ENCODE data around the gene HEPHL1.
"Not testable (repeated sequence)": the region's sequence is repeated elsewhere in the genome, so short reads cannot be mapped to it uniquely, and the experiment has no call there.

Gene HEPHL1

GRCh38 chr11:94089341-94089740 lies 68.2 kb downstream of the HEPHL1 start:
- no peak for DNase-seq (ENCODE audit: low read depth in 2 of 2)

DNA sequence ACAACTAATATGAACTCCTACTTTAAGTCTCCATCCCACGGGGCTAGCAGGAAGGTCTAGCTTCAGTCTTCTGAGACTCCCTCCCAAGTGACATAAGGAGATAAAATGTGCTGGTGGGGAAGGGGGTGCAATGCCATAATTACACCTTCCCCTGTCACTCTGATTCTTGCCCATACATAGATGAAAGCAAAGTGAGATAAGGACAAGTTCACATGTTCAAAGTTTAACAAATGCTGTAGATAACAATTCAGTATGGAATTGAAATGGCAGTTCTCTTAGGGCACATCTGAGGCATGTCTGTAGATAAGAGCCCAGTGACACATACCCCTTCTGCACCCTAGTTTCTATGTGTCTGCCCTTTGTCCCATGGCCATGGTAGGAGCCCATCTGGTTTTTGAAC lies 69.2 kb downstream of the HEPHL1 start:
- no peak for DNase-seq (ENCODE audit: low read depth in 2 of 2)

DNA sequence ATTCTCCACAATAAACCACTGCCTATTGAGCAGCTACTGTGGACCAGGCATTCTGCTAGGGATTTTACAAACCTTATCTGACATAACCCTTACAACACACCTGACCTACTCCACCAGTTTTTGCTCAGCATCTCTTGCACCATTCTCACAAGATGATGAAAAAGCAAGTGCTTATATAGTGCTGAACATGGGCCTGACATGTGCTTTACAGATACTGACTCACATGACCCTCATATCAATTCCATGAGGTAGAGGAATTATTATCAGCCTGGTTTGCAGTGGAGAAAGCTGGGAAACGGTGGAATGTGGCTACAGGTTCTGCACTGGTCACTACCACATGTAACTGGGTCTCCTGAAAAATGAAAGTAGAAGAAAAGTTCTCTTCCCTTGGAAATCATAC lies 69.9 kb downstream of the HEPHL1 start:
- DNase-seq (ENCODE audit: low read depth in 2 of 2) = no peak

DNA sequence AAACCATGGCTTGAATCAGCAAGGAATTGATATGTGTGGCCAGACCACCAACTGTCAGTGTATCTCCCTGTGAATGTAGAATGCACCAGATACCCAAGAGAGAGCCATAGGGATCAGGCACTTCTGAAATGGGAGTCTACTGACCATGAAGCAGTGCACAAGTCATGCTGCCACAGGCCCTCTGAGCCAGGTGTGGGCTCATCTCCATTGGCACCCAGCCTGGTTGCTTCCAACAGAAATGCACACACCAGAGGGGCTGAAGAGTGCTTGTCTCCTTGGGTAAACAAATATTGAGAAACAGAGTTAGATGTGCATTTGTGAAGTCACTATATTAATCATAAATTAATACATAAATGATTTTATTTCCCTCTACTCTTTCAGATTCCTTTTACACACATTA lies 79.1 kb downstream of the HEPHL1 start:
- no peak for DNase-seq (ENCODE audit: low read depth in 2 of 2)

GRCh38 chr11:94103471-94103870 lies 82.3 kb downstream of the HEPHL1 start:
- DNase-seq (ENCODE audit: low read depth in 2 of 2) = no peak

DNA sequence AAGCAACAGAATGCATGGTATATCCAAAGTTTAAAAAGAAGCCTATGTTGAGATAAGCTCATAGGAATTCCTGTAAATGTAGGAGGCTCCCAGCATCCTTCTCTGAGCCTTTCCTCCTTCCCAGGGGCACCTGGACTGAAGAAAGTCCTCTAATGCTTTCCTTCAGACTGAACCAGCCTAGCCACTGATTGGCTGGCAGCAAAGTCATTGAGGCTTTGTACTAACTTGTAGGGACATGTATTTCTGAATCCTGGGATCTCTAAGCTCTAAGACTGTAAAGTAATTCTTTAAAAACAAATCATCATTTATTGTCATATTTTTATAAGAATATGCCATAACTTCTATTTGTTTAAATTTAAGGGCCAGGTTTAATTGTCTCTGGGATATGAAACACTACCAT lies 83.6 kb downstream of the HEPHL1 start:
- no peak for DNase-seq (ENCODE audit: low read depth in 2 of 2)

DNA sequence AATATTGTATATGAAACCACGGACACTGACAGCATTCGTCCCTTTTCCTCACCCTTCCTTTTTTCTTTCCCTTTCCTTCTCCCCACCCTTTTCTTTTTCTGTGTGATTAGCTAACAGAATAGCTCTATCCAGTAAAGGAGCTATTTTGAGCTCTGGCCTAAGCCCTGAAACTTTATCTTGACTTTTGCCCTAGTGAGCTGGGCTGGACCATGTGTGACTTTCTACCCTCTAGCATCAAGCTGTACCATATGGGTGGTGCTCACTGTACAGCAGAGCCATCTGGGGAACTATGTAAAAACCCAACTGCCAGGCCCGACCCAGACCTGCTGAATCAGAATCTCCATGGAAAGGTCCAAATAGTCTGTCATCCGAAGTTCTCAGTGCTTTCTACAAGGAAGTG lies 85.6 kb downstream of the HEPHL1 start:
- no peak for DNase-seq (ENCODE audit: low read depth in 2 of 2)

GRCh38 chr11:94107363-94107762 lies 86.2 kb downstream of the HEPHL1 start:
- DNase-seq (ENCODE audit: low read depth in 2 of 2) = no peak

GRCh38 chr11:94111241-94111640 lies 90.1 kb downstream of the HEPHL1 start:
- DNase-seq (ENCODE audit: low read depth in 2 of 2) = no peak

- DNase-seq (ENCODE audit: low read depth in 2 of 2) = no peak
Observed at GRCh38 chr11:94111660-94112059, 90.5 kb downstream of the HEPHL1 start.

GRCh38 chr11:94112206-94112953 lies 91.2 kb downstream of the HEPHL1 start:
- no peak for DNase-seq (ENCODE audit: low read depth in 2 of 2)

DNA sequence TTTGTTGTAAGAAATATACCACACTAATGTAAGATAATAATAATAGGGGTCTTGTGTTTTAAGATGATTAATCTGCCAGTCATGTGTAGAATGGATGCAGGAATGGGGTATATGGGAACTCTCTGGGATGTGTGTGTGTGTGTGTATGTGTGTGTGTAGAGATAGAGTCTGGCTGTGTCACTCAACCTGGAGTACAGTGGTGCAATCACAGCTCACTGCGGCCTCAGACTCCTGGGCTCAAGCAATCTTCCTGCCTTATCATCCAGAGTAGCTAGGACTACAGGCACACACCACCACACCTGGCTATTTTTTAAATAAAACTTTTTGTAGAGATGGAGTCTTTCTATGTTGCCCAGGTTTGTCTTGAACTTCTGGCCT lies 96.0 kb downstream of the HEPHL1 start:
- no peak for DNase-seq (ENCODE audit: low read depth in 2 of 2)

DNA sequence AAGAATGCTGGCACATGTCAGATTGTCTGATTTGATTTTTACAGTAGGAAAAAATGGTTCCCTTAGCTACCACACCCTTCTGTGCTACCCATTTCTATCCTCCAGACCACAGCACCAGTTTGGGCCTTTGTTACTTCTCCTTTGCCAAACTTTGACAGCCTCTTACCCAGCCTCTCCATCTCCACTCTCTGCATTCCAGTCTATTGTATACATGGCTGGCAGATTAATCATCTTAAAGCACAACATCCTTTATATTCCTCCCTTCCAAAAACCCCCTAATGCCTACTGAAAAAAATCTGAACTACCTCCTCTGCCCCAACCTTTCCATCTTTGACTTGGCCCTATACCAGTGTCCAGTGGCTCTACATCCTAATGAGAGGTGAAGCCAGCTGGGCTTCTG lies 96.7 kb downstream of the HEPHL1 start:
- no peak for DNase-seq (ENCODE audit: low read depth in 2 of 2)

DNA sequence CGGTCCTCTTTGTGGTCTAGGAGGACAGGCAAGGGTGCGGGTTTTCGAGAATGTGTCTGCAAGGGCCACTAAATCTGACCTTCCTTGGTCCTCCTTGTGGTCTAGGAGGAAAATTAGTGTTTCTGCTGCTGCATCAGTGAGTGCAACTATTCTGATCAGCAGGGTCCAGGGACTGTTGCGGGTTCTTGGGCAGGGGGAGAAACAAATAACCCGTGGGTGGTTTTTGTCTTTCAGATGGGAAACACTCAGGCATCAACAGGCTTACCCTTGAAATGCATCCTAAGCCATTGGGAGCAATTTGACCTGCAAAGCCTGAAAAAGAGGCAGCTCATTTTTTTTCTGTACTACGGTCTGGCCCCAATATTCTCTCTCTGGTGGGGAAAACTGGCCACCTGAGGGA lies 98.5 kb downstream of the HEPHL1 start:
- not testable (repeated sequence) for DNase-seq (ENCODE audit: low read depth in 2 of 2)

- DNase-seq (ENCODE audit: low read depth in 2 of 2) = not testable (repeated sequence)
Observed at GRCh38 chr11:94120516-94120915, 99.4 kb downstream of the HEPHL1 start.

DNA sequence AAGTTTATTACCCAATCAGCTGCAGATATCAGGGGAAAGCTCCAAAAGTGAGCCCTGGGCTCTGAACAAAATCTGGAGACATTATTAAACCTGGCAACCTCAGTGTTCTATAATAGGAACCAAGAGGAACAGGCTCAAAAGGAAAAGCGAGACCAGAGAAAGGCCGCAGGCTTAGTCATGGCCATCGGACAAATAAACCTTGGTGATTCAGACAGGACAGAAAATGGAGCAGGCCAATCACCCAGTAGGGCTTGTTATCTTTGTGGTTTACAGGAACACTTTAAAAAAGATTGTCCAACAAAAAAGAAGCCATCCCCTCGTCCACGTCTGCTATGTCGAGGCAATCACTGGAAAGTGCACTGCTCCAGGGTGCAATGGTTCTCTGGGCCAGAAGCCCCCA lies 99.8 kb downstream of the HEPHL1 start:
- no peak for DNase-seq (ENCODE audit: low read depth in 2 of 2)

DNA sequence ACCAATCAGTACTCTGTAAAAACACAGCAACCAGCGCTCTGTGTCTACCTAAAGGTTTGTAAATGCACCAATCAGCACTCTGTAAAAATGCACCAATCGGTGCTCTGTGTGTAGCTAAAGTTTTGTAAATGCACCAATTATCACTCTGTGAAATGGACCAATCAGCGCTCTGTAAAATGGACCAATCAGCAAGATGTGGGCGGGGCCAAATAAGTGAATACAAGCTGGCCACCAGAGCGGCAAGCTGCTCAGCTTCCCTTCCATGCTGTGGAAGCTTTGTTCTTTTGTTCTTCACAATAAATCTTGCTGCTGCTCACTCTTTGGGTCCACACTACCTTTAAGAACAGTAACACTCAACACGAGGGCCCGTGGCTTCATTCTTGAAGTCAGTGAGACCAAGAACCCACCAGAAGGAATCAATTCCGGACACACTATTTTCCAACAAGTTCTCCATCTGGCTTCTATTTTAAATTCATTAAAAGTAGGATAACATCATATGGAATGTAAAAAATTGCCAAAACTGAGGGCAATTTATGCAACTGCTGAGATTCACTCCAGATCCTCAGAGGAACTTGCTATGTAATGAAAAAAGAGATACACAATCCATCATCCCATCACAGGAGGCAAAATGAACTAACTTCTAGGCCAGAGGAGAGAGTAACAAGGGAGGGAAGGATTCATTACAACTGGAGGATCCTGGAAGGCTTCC lies 104.4 kb downstream of the HEPHL1 start:
- no peak for DNase-seq (ENCODE audit: low read depth in 2 of 2)

DNA sequence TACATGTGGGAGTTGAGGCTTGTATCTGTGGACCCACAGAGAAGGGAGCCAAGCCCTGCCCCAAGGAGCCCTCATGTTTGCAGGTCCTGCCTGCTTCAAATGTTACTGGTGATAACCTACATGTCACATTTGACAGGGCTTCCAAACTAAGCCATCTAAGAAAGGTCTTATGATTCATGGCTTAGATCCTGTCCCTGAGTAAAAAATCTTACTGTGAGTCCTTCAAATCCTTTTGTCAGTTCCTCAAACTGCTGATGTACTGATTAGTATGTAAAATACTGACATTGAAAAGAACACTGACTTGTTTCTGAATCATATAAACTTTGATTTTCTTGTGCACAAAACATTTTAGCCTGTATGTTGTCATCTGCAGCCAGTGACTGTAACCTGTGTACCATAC lies 106.5 kb downstream of the HEPHL1 start:
- no peak for DNase-seq (ENCODE audit: low read depth in 2 of 2)

- no peak for DNase-seq (ENCODE audit: low read depth in 2 of 2)
Observed at GRCh38 chr11:94128291-94128745, 107.2 kb downstream of the HEPHL1 start.

- DNase-seq (ENCODE audit: low read depth in 2 of 2) = peak; percentile 49 to 50
Observed at GRCh38 chr11:94128746-94129511, 107.8 kb downstream of the HEPHL1 start, which contains the start of gene PANX1. Gene PANX1 (plus strand): TSS chr11:94128841. CDS start chr11:94129313, 472 bp downstream.

DNA sequence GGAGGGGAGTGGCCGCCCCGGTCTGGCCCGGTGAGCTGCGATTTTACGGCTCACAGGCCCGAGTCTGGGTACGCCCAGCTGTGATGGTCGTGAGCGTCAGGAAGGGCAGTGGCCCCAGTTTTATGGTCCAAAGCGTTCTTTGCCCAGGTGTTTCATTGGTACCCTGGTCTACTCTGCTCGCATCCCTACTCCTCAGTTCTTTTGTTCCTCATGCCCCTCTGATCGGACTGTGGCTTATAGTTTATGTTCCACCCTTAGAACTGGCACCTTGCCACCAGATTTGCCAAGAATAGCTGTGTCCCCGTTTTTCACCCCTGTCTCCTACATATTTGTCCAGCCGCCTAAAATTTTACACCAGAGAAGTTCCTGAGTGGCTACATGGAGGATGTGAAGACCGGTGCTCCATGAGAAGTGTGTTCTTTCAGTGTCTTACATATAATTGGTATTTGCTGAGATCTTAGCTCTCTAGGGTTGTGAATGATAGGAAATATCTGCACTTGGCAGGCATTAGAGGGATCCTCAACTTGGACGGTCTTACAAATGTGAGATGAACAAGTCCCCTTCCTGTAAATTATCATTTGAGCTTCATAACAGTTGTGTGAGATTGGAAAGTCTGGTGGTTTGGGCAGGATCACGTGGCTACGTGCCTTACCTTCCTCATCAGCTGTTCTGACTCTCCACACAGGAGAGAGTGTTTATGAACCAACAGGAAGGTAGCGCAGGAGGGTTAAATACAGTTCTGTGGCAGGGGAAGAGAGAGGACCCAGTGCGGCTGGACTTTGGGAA lies 108.6 kb downstream of the HEPHL1 start:
- no peak for DNase-seq (ENCODE audit: low read depth in 2 of 2)

All from stimulated activated CD8-positive, alpha-beta memory T cell treated with anti-CD3 and anti-CD28 coated beads, Interleukin-2, amount 100 ng/mL, for 1 hour (primary cell).